ENCODE measurements around the gene NME5. TPM values are rescaled to one million over a fixed set of nuclear protein-coding genes. Genes with fewer than 3 reads are reported as not detected.

NME5 gene
- total RNA-seq, 1 experiment from 2014 or later, result 1.9 TPM

DNA sequence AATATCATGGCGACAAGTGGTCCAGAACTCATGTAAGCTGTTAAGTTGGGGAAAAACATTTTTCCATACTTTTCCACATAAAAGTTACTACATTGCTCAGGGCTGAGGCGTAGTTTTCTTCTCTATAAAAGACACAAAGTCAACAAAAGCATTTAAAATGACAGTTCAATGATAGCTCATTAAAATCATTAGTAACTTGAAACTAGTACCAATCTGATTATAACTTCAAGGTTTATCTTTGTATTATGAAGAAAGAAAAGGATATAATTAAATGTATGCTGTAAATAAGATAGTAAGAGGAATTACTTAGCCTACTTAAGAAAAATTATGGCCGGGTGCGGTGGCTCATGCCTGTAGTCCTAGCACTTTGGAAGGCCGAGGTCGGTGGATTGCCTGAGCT, 9.9 kb downstream of the NME5 start:
- Histone ChIP-seq H2AFZ (no peak overlapping the region), H3K36me3 (ENCODE audit: low read depth) (no peaks in the 10 kb centered on the region), H3K4me1 (replicated peaks; ENCODE audit: insufficient read depth) (no peaks in the 10 kb centered on the region; the same call in 1 of the 2 replicates), H3K9me3 (ENCODE audit: insufficient read depth, low read depth) (no peaks in the 10 kb centered on the region), H4K20me1 (ENCODE audit: insufficient read depth) (no peaks in the 10 kb centered on the region), H3K79me2 (ENCODE audit: low read depth) (no peaks in the 10 kb centered on the region), H3K27me3 (ENCODE audit: insufficient read depth, low read depth) (no peaks in the 10 kb centered on the region), H3K4me3 (no peak overlapping the region), H3K4me2 (no peak overlapping the region), H3K9me2 (ENCODE audit: insufficient read depth) (no peaks in the 10 kb centered on the region), H3K27ac (no peak overlapping the region), H3F3A (ENCODE audit: insufficient read depth, low read depth) (no peaks in the 10 kb centered on the region)
- intact Hi-C loops (cut with micrococcal nuclease; ENCODE audit: unreplicated experiment), result no loop called here
- POLR2A ChIA-PET (ENCODE audit: unreplicated experiment), result interaction anchor here (0.6 kb wide), 1 partner anchor 548 kb away, joined by 5 read pairs; no protein-coding TSS in a partner anchor
- no peak for DNase-seq
- BruUV-seq (replicated peaks), result no TSS peak
- no peak for TF ChIP-seq CTCF (conservative IDR thresholded peaks at IDR 0.05)
- TF ChIP-seq EZH2 (IDR thresholded peaks at IDR 0.05; ENCODE audit: low read depth), result no peak
- CTCF ChIA-PET, result interaction anchor here (0.6 kb wide), 1 partner anchor 66 kb away, joined by 4 read pairs; no protein-coding TSS in a partner anchor

- Histone ChIP-seq H3K4me3 (no peak overlapping the region), H3K4me1 (replicated peaks; ENCODE audit: insufficient read depth) (no peaks in the 10 kb centered on the region; the same call in 1 of the 2 replicates), H3K27ac (no peak overlapping the region), H3F3A (ENCODE audit: insufficient read depth, low read depth) (no peaks in the 10 kb centered on the region), H4K20me1 (ENCODE audit: insufficient read depth) (no peaks in the 10 kb centered on the region), H3K4me2 (no peak overlapping the region), H3K27me3 (ENCODE audit: insufficient read depth, low read depth) (no peaks in the 10 kb centered on the region), H2AFZ (no peak overlapping the region), H3K9me3 (ENCODE audit: insufficient read depth, low read depth) (no peaks in the 10 kb centered on the region), H3K36me3 (ENCODE audit: low read depth) (no peaks in the 10 kb centered on the region), H3K79me2 (ENCODE audit: low read depth) (no peaks in the 10 kb centered on the region), H3K9me2 (ENCODE audit: insufficient read depth) (no peaks in the 10 kb centered on the region)
- ChIA-PET POLR2A (ENCODE audit: unreplicated experiment) (no interaction called here), CTCF (no interaction called here)
- no peak for DNase-seq
- intact Hi-C loops (cut with micrococcal nuclease; ENCODE audit: unreplicated experiment), result no loop called here
- BruUV-seq (replicated peaks), result no TSS peak
- no peak for TF ChIP-seq EZH2 (IDR thresholded peaks at IDR 0.05; ENCODE audit: low read depth)
- no peak for TF ChIP-seq CTCF (conservative IDR thresholded peaks at IDR 0.05)
Measured at GRCh38 chr5:138128334-138128733, 10.9 kb downstream of the NME5 start.

DNA sequence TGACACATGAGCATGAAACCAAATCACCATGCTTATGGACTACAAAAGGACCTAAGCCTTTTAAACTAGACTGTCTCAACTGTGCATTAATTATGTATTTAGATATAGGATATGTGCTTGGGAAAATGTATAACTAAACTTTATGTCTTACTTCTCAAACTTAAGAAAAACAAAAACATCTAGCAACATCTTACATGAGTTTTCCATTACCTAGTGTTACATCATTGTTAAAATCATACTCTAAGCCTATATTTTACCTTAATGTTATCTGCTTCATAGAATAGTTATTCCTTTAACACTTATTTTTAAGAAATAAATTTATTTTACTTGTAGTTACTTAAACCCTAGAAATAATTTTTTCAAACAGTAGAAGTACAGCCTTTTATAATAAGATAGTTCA, 24.0 kb downstream of the NME5 start:
- Histone ChIP-seq H3K9me2 (ENCODE audit: insufficient read depth) (no peaks in the 10 kb centered on the region), H3K27ac (no peak overlapping the region), H3K79me2 (ENCODE audit: low read depth) (no peaks in the 10 kb centered on the region), H3K4me1 (replicated peaks; ENCODE audit: insufficient read depth) (no peaks in the 10 kb centered on the region), H3F3A (ENCODE audit: insufficient read depth, low read depth) (no peaks in the 10 kb centered on the region), H2AFZ (no peak overlapping the region), H3K27me3 (ENCODE audit: insufficient read depth, low read depth) (no peaks in the 10 kb centered on the region), H3K4me2 (no peak overlapping the region), H3K36me3 (ENCODE audit: low read depth) (no peaks in the 10 kb centered on the region), H3K4me3 (no peak overlapping the region), H4K20me1 (ENCODE audit: insufficient read depth) (no peaks in the 10 kb centered on the region), H3K9me3 (ENCODE audit: insufficient read depth, low read depth) (no peaks in the 10 kb centered on the region)
- CTCF ChIA-PET, result no interaction called here
- no TSS peak for BruUV-seq (replicated peaks)
- intact Hi-C loops (cut with micrococcal nuclease; ENCODE audit: unreplicated experiment), result no loop called here
- POLR2A ChIA-PET (ENCODE audit: unreplicated experiment), result no interaction called here
- TF ChIP-seq CTCF (conservative IDR thresholded peaks at IDR 0.05), result no peak
- no peak for TF ChIP-seq EZH2 (IDR thresholded peaks at IDR 0.05; ENCODE audit: low read depth)
- DNase-seq, result no peak

All from PC-9 (cell line).